NCI-H2196 treated with DMSO at 0.1 percent for 48 hours (cell line): ENCODE data around the gene HEBP2.
"Not testable (repeated sequence)": the region's sequence is repeated elsewhere in the genome, so short reads cannot be mapped to it uniquely, and the experiment has no call there.

Experiments used
- DNase-seq: peaks from one replicate; lab custom pipeline; 2025; ENCODE audit not compliant: unreplicated experiment; lab: John Stamatoyannopoulos, UW

Gene HEBP2

DNA sequence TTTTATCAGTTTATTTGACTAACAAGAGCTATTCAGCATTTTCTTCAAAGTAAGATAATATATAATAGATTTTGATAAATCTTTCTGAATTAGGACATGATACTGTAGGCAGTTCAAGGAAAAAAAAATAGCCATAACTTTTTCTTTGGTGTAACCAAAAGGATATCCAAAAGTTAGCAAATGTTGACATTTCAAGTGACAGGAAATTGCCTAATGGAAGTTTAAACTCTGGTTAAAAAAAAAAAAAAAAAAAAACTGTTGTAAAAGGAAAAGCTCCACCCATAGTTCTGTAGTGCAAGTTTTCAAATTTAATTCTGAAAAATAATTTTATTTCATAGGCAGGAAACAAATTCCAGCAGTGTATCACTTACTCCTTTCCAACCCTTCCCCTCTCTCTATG lies 18.8 kb downstream of the HEBP2 start:
- DNase-seq, result no peak

DNA sequence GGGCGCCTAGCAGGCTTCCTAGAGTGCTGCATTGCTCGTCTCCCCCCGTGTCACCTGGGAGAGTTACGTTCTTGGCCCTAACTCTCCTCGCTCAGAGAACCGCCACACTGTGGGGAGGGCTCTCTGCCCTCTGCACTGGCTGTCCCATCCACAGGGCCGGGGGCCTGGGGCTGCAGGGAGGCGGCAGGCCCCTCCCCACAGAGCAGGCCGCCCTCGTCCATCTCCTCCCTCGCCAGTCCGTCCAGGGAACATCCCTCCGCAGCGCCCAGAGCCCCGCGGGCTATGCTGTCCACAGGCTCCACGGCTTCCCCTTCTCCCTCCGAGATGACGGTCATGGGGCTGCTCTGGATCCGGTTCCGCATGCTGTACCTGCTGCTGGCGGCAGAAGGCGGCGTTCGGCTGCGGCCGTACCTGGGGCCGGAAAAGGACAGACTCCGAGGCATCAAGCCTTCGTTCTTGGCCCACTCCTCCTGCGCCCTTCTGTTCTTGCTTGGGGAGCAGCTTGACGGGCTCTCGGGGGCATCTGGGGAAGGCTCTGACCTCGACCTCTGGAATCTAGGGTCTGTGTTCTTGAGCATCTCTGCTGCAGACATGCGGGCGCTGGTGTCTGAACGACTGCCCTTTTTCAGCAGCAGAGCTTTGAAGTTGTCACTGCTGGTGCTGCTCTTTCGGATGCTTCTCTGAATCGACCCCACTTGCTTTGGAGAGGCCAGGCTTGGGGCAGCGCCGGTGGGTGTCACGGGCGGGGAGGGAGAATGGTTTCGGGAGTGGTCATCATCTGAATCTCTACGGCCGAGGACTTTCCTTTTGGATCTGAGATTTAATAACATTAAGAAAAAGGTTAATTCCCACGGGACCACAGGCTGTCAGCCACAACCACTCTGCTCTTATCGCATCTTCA lies 20.2 kb downstream of the HEBP2 start:
- no peak for DNase-seq

GRCh38 chr6:138425256-138425655 lies 21.2 kb downstream of the HEBP2 start:
- DNase-seq, result not testable (repeated sequence)

DNA sequence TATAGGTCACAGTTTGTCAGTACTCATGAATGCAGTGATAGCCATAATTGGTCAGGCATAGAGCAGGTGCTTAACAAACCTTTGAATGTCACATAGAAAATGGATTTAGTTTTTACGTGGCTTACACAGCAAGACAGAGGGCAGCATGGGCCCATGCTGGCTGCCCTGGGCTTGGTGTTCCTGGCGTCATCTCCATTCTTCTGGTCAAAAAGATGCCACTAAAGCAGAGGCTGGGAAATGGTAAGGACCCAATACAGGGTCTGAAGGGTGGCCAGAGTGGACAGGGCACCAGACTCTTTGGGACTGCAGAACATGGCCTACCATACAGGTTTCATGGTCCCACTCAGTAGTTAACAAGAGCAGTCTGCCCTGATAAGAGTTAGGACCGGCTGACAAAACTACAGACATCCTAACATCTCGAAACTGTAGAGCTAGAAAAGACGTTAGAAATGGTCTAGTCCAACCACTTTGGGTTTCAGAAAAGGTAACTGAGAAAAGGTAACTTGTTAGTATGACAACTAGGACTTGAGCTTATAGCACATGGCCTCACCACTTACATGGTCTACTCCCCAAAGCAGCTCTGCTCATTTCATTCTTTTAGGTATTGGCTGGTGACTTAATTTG lies 22.6 kb downstream of the HEBP2 start:
- DNase-seq, result no peak

DNA sequence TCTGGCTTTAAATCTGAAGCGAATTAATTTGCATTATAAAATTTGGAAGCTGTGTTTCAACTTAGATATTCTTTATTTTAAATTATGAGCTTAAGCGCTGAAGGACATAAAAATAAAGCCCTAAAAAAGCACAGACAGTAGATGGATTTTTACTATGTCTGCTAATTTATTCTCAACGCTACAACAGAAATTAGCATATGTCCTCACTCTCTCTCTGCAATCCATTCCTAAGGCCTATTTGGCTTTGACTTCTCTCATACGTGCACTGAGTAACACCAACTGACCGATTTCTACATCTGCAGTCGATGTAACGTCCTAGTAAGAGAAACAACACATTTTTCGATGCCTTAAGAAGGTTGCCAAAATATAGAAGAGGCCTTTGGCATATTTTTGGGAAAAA lies 23.7 kb downstream of the HEBP2 start:
- no peak for DNase-seq

GRCh38 chr6:138428944-138429598 lies 25.0 kb downstream of the HEBP2 start:
- DNase-seq, result peak; percentile 12

DNA sequence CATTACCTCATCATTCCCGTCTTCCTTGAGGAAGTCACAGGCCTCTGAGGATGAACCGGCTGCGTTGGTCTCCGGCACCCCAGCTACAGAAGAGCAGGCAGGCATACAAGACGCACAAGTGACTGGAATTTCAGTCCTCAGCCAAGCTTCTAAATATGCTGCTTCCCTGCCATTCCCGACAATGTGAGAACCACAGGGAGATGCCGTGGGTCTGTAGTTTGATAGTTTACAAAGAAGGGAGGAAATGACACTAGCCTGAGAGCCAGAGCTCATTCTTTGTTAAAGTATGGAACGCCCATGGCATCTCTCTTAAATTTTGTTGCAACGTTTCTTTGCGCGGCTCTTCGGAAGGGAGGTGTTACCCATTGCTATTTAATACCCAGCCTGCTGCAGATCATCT lies 25.7 kb downstream of the HEBP2 start:
- no peak for DNase-seq

DNA sequence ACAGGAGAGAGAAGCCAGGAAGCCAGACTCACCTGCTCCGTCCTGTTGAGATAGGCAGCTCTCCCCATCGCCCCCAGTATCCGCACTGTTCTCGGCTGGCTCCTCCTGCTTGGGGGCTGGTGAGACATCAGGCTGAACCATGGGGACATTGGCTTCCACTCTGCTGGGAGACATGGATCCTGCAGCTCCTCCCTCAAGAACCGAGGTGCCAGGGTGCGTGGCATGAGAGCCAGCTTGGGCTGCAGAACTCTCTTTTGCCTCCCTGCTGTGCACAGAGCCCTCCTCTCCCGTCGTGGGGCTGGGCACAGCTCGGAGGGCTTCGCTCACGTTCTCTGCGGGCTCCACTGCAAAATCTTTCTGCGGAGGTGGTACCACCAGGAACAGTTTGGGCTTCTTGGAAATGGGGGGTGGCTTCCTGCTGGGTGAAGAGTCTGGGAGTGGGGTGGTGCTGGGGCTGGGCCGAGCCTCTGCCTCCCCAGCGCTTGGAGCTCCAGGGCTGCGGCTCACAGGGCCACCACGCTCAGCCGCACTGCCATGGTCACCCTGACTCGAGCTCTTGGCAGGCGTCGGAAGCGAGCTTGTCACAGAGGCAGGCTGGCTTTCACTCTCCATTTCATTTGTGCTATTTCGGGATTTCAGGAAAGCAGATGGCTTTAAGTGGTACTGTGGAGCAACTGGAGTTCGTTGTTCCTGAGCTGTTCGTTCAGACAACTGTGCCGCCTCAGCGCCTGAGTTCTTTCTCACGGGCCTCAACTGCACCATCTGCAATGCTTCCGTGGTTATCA lies 26.5 kb downstream of the HEBP2 start:
- no peak for DNase-seq

DNA sequence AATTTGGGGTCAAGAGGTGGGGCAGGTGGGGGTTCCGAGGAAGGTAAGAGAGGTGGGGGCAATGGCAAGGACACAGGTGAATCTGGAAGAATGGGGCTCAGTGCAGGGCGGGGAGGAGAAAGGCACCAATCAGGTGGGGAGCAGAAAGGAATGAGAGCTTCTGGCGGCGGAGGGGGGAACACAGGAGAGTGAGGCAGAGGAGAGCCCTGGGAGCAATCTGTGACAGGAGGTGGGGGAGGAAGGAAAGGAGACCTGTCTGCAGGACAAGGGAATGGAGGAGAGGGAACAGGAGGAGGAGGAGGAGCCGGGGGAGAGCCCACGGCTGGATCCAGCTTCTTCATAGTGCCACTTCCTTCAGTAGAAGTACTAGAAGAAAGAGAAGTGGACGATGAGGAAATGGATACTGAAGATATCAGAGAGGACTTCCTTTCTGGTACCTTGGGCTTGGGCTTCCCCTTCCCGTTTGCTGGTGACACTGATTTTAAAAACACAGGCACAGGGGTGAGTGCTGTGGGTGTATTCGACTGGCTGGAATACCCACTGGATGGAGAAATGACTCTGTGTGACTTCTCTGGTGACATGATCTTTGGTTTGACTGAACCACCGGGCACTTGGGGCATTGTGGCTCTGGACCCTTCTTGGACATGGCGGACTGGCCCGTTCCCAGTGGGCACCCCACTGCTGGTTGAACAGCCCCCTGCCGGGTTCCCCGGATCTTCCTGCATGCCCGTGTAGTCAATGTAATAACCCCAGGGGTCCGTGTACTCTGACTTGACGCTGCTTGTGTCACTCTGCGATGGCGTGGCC lies 27.4 kb downstream of the HEBP2 start:
- DNase-seq, result no peak

DNA sequence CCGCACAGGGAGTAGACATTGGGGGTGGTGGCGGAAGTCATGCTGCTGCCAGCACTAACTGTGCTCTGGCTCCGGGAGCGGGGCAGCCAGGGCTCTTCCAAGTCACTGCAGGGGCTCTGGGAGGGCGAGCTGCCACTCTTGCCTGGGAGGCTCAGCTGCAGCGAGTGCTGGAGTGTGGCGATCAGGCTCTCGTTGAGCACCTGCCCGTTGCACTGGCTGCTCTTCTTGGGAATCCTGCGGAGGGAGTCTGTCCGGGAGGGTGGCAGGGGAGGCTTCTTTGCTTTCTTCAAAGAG lies 28.0 kb downstream of the HEBP2 start:
- no peak for DNase-seq

DNA sequence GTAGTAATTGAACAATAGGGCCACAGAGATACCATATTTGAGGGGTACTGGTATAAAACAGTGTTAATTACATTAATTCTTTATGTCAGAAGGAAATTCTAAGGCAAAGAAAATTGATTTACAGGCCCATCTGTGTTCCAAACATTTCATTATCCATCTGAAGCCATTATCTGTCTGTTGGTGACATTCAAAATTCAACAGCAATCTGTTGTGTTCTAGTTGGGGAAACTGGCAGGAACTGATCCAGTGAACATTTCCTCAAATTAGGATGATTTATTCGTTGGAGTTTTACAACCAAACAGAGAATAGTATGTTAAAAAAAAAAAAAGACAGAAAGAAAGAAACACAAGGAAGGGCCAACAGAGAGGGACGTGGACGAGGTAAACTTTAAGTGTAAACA lies 30.1 kb downstream of the HEBP2 start:
- DNase-seq, result no peak

DNA sequence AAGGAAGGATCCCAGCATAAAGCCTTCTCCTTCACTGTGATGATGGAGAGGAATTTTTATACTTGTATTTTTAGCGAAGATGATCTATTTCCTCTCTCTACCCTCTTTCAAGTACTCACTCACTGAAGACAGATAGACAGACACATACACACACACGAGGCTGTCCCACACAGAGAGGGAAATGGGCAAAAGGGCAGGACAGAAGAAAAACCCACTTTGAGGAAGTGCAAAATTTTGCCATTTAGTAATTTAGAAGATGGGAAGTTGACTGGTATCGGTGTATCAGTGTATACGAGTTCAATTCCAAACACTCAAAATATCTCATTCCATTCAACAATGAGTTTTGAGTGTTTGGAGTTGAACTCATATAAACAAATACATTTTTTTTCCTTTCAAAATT lies 30.9 kb downstream of the HEBP2 start:
- no peak for DNase-seq

GRCh38 chr6:138439546-138439945 lies 35.5 kb downstream of the HEBP2 start:
- no peak for DNase-seq

GRCh38 chr6:138440296-138440695 lies 36.3 kb downstream of the HEBP2 start:
- DNase-seq, result no peak

DNA sequence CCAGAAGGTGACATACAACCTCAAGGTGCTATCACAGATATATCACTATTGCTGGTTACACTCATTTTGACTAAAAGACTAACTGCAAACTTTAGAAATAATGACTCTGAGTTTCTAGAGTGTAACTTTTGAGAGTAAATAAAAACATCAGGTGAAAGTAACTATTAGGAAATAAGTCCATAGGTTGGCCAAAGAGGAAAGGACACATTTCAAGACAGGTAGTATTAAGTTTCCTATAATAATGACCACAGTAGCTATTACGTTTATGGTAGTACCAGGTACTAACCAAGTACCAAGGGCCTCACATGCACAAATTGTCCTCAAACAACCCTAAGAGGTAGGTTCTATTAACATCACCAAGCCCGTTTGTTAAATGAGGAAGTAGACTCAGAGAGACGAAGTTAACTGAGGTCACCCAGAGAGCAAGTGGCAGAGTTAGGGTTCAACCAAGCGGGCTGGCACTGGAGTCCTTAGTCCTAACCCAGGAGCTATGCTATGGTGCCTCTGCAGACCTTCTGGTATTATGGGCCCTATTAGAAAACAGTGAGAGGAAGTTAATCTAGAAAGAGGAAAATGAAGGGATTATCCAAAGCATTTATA lies 36.8 kb downstream of the HEBP2 start:
- no peak for DNase-seq

DNA sequence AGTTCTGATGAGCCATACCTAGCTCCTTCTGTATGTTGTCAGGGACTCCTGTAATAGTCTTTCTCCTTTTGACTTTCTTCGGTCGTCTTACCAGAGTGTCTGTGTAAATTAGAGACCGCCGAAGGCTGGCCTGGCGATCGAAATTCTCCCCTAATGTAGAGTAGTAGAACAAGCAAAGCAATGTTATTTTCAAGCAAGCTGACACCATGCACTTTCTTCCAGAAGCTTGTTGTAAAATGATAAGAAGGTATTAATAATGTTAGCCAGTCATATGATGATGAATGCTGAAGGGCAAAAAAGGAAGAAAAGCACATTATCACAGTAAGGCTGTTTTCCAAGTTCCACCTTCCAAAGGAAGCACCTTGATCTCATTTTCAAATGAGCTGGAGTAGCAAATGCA lies 37.9 kb downstream of the HEBP2 start:
- no peak for DNase-seq

DNA sequence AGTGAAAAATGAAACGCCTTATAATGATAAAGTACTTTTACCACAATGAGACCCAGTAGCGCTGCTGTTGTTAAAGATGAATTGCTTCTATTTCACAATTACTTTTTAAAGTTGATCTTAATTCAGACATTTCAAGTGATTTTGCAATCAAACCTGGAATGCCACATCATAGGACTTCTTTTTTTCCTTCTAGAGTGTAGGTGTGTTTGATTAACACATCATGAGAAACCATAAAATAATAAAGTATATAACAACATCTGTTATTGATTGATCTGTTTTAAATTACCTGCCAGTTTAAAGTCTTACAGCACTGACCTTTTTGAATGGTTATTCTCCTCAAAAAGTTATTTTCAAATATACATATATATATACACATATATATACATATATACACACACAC lies 38.6 kb downstream of the HEBP2 start:
- no peak for DNase-seq

DNA sequence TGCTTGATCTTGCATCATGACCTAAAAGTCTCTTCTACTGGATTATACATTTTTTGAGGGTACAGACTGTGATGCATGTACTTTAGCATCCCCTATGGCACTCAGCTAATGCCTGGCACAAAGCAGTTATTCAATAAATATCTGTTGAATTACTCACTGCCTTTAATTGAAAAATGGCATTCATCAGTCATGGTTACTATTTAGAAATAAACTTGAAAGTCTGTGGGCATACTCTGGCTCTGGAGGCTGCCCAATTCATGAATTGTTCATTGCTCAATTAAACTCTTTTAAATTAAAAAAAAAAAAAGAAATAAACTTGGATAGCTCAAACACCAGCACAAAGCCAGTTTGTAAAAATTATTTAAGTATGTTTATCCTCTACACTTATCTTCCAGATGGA lies 40.0 kb downstream of the HEBP2 start:
- no peak for DNase-seq

GRCh38 chr6:138446821-138447220 lies 42.8 kb downstream of the HEBP2 start:
- no peak for DNase-seq

- DNase-seq, result no peak
Observed at GRCh38 chr6:138450445-138450844, 46.4 kb downstream of the HEBP2 start.
